SH-SY5Y (cell line): Measurements from ENCODE around the gene KIZ.

ENCODE experiments used
- GATA2 ChIP-seq: IDR thresholded peaks from 2 replicates; pipeline ENCODE4 v1.6.1; 2011; ENCODE audit warnings: mild to moderate bottlenecking, low read depth, low read length
- GATA3 ChIP-seq: IDR thresholded peaks from 2 replicates; pipeline ENCODE4 v1.6.1; 2011; ENCODE audit warnings: low read depth, mild to moderate bottlenecking, low read length, moderate library complexity

Gene KIZ

DNA sequence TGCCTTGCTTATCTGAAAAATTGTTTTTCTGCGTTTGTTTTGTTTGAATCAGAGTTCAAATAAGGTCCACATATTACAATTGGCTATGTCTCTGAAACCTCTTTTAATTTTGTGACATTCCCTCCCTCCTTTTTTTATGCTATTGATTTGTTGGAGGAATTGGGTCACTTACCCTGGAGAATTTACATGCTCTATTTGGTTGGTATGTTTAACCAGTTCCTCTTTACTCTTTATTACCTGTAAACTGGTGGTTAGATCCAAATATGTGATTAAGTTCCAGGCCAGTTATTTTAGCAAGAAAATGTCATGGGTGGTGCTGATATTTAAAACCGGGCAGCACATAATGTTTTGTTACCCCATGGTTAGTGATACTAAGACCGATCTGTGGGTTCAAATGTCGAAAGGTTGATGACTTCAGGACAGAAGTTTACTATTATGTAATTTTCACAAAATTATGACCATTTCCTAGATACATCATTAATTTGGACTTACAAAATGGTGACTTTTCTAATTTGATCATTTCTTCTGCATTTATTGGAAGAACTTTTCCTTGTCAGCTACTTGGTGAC, 77.3 kb downstream of the KIZ start:
- no peak for TF ChIP-seq GATA3
- no peak for TF ChIP-seq GATA2

DNA sequence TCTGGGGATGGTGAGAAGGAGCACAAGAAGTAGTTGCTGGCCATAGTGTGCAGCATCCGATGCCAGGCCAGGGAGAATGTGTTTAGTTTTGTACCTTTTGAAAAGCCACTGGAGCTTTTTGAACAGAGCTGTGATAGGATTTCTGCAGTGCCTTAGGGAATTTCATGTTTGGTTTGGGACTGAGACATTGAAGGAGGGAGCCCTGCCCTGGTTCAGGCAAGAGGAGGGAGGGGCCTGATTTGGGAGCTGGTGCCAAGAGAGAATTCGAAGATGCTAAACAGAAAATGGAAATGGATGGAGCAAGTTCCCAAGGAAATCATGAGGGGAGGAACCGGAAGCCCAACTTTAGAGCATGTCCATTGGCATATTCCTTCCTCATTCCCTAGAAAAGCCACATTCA, 80.7 kb downstream of the KIZ start:
- TF ChIP-seq GATA3 = no peak
- TF ChIP-seq GATA2 = no peak

DNA sequence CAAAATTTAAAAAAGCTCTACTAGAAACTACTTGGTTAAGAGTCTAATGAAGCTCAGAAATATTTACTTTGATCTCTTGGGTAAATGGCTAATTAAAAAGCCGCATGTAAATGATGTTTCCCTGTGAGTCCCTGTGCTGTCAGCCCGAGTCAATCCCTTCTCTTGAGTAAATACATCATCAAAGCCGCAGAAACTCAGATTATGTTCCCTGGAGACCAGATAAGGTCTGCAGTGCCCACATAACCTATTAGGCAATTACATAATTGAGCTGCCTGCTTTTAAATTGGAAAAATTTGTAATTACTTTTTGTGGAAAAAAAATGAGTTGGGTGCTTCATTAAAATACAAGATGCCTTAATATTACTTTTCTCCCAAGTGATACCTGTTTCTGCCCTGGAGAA, 83.1 kb downstream of the KIZ start:
- TF ChIP-seq GATA2 (peak; percentile 68), GATA3 (peak; percentile 49; the same call in 1 of the 2 replicates)

DNA sequence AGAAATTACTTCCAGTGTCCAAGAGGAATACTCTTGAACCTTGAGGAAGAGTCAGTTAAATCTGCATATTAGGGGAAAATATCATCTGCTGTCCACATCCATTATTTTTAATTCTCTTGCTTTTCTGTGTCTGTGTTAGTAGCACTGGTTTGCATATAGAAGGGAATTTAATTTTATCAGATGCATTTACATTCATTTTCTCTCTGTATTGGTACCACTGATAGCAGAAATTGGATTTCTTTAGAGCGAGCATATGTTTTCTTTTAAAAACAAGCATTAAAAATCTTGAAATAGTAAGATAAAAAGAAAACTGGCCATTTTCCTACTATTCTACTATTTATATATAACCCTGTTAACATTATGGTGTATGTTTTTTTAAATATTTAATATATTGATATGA, 83.8 kb downstream of the KIZ start:
- TF ChIP-seq GATA2 = no peak
- 0 out of 2 replicates have a peak, but pooled peaks have one; percentile 7 for TF ChIP-seq GATA3

DNA sequence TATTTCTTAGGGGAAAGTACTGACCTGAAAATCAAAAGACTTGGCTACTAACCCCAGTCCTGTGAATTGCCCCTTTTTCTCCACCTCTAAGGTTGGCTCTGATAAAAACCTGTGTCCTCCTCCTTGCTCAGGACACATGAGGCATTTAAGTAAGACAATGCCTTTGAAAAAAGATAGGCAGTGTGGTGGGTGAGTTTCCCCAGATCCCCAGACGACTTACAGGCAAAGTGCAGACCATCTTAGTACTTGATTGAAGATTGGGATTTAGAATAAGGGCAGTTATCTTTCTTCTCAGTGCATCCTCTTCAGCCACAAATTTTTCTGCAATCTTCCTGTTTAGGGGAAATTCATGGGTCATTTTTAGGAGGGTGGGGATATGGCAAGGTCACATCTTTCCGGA, 87.8 kb downstream of the KIZ start:
- TF ChIP-seq GATA2 (no peak), GATA3 (no peak)

- no peak for TF ChIP-seq GATA3
- no peak for TF ChIP-seq GATA2
Measured at GRCh38 chr20:21214431-21214830, 88.5 kb downstream of the KIZ start.

- no peak for TF ChIP-seq GATA2
- TF ChIP-seq GATA3 = no peak
Measured at GRCh38 chr20:21219686-21220085, 93.8 kb downstream of the KIZ start.

DNA sequence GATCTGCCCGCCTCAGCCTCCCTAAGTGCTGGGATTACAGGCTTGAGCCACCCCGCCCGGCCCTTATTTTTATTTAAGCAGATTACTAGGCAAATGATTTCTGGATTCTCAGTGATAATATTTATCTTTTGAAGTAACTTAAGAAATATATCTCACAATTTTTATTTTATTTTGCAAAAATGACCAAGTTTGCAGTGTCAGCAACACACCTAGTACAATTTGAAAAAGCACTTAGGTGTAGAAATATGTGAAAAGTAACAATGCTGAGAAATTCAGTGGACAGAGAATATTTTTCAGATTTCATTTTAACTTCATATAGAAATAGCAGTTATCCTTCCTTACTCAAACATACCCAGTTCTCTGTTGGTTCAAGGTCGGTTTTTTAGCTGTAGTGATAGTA, 98.3 kb downstream of the KIZ start:
- TF ChIP-seq GATA2 = no peak
- no peak for TF ChIP-seq GATA3

GRCh38 chr20:21225215-21225947, 99.5 kb downstream of the KIZ start:
- TF ChIP-seq GATA3 (no peak), GATA2 (no peak)

- TF ChIP-seq GATA2 (no peak), GATA3 (no peak)
Measured at GRCh38 chr20:21228511-21228910, 102.6 kb downstream of the KIZ start.

DNA sequence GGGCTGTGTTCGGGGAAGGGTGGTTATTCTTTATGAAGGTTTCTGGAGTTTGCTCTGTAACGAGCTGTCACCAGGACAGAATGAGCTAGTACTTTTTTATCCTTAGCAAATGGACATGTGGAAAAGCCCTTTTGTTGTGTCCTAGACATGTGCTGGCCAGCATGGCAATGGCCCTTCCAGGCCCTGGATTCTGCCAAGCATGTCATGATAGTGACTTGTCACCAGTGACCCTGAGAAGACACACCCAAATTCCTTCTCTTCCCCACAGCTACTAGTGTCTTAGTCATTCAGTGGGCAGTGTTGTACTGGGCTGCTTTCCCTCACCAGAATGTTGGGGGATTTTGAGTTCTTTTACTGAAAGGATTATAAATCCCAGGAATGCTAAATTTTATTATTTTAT, 103.3 kb downstream of the KIZ start:
- no peak for TF ChIP-seq GATA3
- no peak for TF ChIP-seq GATA2

DNA sequence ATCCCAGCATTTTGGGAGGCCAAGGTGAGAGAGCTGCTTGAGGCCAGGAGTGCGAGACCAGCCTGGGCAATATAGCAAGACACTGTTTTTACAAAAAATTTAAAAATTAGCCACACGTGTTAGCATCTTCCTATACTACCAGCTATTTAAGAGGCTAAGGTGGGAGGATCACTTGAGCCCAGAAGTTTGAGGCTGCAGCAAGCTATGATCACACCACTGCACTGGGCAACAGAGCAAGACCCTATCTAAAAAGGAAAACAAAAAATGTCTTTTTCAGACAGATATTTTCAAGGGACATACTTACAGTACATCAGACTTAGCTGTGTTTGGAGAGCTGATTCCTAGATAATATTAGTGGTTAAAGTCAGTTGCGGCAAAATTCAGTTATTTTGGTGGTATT, 104.3 kb downstream of the KIZ start:
- TF ChIP-seq GATA3 (no peak), GATA2 (no peak)

DNA sequence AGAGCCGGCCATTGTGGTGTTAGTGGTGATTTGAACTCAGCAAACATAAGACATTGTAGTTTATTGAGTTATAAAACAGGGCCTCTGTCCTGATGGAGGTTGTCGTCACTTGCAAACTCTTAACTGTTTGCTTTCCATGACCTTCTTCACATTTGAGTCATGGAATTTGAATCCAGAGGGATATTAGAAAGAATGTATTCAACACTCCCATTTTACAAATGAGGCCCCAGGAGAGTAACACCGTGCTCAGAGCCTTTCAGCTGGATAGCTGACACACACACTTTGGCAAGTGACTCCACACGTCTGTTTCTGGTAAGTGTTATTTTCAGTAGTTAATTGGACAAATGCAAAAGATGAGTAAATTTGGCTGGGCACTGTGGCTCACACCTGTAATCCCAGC, 104.8 kb downstream of the KIZ start:
- TF ChIP-seq GATA2 = no peak
- TF ChIP-seq GATA3 = no peak

GRCh38 chr20:21232546-21233280, 106.8 kb downstream of the KIZ start:
- no peak for TF ChIP-seq GATA2
- no peak for TF ChIP-seq GATA3

DNA sequence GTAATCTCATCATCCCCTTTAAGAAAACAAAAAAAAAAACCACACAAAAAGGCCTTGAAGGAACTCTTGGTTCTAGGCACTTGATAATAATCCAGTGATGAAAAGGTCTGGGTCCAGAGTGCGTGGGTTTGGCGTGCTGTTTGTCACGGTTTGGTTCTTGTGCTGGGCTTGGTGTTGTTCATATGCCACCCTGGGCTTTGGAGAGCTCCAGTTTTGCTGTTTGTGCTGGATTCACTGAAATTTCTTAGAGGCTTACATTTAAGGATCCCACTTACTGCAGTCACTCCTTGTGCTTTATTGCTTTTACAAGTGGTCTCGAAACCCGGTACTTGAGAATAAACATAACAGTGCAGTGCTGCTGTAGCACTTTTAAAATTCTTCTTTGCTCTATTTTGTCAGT, 108.4 kb downstream of the KIZ start:
- TF ChIP-seq GATA3 (no peak), GATA2 (no peak)
